Stimulated activated naive CD4-positive, alpha-beta T cell (primary cell): Measurements from ENCODE around the gene CDH13.
A peak's percentile ranks its signal among the peaks of the same experiment; 100 is the strongest.

Experiments used
- DNase-seq, 6 experiments: peaks; one replicate each; lab custom pipeline; 2025; lab: John Stamatoyannopoulos, UW

CDH13 gene

DNA sequence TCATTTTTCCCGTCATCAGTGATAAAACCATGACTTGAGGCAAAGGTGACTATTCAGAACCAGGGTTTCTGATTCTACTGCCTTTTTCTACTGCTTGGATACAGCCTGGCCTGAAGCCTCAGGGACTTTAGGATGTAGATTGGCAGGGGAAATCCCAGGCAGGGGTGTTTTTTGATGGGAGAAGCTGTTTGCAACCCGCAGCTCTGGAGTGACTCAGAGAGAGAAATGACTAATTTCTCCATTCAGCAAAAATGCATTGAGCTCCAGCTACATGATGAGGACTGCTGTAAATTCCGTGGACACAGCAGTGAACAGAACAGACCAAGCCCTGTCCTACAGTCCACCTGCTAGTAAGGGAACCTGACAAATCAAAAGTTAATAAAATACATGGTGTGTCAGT lies 560.6 kb downstream of the CDH13 start:
- no peak for DNase-seq

DNA sequence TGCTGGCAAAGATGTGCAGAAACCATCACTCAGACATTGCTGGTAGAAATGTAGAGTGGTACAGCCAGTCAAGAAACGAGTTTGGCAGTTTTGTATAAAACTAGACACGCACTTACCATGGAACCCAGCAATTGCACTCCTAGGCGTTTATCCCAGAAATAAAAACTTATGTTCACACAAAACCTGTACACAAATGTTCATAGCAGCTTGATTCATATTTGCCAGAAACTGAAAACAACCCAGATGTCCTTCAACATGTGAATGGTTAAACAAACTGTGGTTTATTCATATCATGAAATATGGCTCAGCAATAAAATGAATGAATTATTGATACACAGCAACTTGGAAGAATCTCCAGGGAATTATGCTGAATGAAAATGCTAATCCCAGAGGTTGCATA lies 570.0 kb downstream of the CDH13 start:
- DNase-seq, result no peak

DNA sequence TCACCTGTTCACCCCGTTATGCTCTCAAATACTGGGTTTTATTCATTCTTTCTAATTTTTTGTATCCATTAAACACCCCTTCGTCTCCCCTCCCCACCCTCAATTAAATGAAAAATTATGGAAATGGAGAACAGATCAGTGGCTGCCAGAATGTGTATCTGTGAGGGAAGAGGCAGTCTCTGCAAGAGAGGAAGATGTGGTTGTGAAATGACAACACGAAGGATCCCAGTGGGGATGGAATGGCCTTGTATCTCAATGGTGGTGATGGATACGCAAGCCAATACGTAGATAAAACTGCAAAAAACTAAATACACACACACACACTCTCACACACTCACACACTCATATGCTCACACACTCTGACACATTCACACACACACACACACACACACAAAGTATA lies 570.7 kb downstream of the CDH13 start:
- no peak for DNase-seq

DNA sequence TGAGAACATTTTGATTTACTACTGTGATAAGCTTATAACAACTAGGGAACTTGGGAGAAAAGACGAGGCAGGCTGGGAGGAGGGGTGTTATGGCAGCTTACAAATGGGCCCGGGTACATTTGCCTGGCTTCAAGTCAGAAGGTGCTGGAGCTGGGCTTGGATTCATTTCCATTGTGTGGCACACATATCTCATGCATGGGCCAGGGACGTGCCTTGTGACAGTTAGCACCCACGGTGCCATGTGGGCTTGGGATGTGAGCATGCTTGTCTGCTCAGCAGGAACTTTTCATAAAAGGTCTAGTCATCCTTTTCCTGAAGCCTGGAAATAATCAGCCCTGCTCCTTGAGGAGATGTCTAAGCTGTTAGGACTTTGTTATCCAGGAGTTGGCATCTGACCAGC lies 572.2 kb downstream of the CDH13 start:
- DNase-seq, result no peak

DNA sequence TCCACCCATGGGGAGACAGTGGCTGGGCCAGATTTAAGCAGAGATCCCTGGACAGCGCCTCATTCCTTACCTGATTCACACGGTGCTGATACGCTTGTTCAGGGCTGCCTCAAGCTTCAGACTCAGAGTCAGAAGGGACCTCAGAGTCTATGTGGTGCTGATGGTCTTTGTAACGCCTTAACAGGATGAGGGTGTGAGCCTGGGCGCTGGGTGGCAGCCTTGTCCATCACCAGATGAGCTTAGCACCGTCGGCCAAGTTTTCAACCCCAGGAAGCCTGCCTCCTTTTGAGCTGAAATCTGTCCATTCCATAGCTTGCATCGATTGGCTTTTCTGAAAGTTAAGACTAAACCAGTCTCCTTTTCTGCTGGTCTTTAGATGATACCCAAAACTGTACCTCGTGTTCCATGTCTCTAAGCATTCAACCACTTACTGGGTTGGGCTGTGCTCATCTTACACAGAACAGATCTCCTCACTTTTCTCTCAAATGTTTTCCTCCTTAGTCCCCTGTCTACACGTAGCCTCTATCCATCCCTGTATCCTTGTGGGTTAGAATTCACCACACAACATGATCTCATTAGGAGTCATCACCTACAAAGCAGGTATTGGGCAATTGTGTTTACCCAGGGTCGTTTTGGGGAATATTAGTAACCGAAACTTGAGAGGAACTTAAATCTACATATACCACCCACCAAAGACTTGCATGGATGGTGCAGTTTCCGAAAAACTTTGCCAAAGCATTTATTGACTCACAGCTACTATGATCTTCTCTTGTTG lies 573.4 kb downstream of the CDH13 start:
- DNase-seq, result no peak

DNA sequence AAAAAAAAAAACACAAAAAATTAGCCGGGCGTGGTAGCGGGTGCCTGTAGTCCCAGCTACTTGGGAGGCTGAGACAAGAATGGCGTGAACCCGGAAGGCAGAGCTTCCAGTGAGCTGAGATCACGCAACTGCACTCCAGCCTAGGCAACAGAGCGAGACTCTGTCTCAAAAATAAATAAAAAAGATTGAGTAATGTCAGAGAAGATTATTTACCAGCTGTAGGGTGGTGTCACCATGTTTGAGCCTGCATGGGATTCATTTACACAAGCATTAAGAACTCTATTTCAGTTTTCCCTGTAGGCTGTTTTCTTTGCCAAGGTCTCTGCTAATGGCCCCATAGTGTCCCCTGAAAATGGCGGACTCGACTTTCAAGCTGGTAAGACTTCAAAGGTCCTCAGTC lies 575.0 kb downstream of the CDH13 start:
- no peak for DNase-seq

DNA sequence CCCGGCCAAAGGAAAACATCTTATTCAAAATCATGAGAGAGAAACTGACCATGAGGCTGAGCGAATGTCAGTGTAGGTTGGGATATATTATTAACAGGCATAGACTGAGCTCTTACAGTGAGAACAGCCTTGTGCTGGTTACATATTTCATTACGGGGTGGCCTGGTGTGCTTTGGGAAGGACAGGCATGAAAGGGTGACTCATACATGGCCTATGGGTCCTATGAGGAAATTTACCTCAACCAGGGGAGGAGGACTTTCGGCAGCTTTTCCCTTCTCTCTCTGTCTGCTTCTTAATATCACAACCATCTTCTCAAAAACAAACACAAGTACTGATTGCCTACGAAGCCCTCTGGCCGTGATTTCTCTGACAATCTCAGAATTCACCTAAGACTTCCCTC lies 579.1 kb downstream of the CDH13 start:
- no peak for DNase-seq

DNA sequence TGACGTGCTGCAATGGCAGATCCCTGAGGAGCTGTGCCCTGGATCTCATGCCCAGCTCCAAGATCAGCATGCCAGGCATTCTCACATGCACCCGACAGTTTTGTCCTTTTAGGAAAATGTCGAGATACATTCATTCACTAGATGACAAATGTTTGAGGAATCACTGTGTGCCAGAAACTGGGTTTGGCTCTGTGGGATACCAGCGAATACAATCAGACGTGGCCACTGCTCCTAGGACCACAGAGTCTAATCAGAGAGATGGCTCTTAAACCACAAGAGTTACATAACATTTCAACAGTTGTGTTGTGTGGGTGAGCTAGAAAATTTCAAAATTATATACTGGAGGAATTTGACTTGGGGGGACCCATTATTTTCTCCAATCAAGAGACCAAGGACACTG lies 579.7 kb downstream of the CDH13 start:
- no peak for DNase-seq

DNA sequence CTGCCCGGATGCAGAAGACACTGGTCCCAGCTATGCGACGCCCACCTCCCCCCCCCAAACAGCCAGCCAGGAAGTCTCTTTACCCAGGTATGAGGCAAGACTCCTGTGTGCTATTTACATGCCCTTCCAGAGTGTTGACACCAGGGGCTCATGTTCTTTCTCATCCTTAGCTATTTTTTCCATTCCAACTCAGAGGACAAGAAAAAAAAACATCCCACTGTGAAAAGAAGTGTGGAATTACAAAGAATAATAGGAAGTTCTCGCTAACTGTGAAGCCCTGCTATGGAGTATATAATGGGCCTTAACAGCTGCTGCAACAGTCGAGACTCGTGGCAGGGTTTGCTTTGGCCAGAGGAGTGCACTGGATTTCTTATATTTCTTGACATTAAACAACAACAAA lies 584.9 kb downstream of the CDH13 start:
- DNase-seq, result no peak

DNA sequence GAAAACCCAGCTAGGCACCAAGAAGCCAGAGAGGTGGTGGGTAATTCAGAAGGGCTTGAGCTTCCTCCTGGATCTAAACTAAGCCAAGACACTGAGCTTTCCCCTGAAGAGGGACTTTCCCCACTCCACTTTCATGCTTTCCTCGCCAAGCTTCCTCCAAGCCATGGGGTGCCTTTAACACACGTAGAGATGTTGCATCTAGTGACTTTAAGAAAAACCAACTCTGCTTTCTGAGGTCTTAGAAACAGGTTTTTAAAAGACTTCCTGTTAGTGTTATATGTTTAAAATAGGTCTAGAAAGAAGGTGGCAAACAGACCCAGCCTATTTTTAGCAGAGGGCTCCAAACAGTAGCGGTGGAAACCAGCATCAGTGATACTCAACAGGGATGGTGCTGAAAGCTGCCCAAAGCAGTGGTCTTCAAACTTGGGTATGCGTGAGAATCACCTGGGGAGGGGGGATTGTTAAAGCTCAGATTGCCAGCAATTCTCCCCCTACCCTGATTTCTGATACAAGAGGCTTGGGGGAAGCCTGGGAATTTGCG lies 585.6 kb downstream of the CDH13 start:
- no peak for DNase-seq

DNA sequence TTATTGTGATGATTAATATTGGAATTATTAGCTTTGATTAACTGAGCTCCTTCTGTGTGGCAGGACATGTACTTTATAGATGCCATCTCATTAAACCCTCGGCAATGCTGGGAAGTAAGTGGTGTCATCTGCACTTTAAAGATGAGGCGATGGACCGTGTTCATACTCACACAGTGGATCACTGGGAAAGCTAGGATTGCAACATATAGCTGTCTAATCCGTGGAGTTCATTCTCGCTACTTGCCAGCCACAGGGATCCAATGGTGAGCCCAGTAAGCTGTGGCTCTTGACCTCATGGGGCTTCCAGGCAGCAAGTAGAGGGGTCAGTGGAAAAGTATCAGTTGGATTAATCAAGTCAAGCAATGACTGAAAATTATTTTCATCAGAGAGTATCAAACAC lies 587.9 kb downstream of the CDH13 start:
- DNase-seq, result no peak

DNA sequence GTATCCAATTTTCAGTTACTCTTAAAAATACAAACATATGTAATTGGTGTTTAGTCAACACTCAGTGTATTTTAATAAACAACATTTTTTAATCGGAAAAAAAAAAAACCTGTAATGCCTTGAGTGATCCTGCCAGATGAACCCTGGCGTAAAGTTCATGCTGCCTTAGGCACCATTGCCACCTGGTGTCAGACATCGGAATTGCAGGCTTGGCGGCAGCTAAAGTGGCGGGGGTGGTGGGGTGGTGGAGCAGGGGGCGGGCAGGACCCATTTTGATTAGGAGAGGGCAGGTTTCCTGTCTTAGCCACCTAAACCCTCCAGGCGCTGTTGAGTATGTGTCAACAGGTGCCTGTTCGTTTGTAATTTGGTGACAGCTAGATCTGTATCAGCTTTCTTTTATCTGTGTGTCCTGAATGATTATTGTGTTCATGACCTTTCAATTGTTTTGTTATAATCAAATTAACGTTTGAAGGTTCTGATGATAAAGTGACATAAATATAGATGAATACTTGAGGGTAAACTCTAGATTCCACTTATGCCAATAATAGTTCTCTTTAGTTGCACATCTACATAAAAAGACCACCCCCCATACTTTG lies 588.7 kb downstream of the CDH13 start:
- DNase-seq, result peak in 1 of 6 experiments; percentile 5

DNA sequence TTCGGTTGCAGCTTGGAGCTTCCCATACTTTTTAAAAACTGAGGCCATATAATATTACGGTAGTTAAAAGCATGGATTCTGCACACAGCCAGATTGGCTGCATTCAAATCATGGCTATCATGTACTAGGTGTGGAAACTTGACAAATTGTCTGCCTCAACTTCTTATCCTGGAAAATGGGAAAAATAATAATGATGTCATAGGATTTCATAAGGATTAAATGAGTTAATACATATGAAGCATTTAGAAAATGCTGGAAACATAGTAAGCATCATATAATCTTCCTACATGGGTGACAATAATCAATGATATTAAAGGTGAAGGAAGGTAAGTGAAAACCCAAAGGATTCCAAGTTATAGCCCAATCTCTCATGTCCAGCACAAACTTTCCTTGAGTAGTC lies 592.5 kb downstream of the CDH13 start:
- no peak for DNase-seq

DNA sequence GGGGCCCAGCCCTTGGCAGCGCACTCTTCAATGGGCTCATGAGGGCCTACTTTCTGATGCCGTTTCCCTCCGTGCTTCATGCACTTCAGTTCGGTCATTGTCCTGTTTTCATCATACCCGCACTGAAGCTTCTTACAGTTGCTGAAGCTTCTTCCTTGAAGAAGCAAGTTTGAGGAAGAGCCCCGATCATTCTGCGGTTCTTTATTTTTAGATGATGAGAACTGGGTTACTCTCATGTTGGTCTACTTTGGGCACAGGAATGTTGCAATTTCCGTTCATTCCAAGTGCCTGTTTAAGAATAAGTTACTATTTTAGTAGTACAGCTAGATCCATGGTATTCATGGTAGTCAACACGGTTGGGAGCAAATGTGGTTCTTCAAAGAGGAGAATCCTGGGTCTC lies 593.3 kb downstream of the CDH13 start:
- DNase-seq, result no peak

DNA sequence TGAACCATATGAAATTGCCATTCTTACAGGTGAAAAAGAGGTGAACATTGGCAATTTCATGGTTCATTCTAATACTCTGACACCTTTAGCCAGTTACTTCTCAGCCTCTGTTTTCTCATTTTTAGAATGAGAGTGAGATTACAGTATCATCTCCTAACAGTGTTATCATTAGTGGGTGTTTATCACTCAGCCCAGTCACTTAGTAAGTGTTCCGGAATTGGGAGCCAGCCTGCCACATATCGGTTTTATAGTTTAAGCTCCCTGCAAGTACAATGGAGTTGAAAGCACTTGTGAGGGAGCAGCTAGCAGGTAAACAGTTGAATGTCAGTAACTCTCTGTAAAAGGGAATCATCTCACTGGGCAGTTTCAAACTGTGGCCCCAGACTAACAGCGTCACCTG lies 597.9 kb downstream of the CDH13 start:
- DNase-seq, result no peak

DNA sequence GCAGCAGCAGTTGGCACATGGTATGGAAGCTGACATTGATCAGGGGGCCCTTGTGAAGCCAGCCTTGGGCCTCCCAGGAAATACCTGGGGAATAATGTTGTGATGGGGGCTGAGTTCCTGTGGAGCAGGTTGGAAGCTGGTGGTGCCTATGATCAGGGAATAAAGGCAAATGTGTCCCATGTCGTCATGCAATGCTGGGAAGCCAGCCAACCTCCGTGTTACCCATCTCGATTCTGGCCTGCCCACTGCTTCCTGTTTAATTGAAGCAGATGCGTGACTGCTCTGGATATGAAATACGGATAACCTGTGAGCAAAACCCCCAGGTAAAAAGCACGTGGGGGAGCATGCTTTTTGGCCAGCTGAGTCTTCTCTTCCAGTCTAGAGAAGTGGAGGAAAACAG lies 600.6 kb downstream of the CDH13 start:
- DNase-seq, result no peak

DNA sequence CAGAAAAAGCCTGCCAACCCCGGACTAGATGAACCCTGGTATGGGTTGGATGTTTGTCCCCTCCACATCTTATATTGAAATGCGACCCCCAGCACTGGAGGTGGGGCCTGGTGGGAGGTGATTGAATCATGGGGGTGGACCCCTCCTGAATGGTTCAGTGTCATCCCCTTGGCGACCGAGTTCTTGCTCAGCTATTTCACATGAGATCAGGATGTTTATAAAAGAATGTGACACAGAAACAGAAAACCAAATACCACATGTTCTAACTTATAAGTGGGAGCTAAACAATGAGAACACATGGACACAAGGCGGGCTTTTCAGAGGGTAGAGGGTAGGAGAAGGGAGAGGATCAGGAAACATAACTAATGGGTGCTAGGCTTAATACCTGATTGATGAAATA lies 605.0 kb downstream of the CDH13 start:
- DNase-seq, result no peak

DNA sequence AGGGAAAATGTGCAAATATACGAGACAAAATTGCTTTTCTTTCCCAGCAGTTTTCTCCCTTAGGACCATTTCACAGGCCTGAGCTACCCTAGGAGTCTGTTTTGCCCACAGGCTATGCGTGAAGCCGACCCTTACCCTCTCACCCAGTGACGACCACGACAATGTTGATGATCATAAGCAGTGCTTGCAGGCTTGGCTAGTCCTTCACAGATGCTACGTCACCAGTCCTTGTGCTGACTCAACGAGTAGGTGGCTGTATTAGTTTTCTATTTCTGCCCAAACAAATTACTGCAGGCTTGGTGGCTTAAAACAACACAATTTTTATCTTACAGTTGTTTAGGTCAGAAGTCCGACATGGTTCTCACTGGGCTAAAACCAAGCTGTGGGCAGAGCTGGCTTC lies 606.4 kb downstream of the CDH13 start:
- no peak for DNase-seq

DNA sequence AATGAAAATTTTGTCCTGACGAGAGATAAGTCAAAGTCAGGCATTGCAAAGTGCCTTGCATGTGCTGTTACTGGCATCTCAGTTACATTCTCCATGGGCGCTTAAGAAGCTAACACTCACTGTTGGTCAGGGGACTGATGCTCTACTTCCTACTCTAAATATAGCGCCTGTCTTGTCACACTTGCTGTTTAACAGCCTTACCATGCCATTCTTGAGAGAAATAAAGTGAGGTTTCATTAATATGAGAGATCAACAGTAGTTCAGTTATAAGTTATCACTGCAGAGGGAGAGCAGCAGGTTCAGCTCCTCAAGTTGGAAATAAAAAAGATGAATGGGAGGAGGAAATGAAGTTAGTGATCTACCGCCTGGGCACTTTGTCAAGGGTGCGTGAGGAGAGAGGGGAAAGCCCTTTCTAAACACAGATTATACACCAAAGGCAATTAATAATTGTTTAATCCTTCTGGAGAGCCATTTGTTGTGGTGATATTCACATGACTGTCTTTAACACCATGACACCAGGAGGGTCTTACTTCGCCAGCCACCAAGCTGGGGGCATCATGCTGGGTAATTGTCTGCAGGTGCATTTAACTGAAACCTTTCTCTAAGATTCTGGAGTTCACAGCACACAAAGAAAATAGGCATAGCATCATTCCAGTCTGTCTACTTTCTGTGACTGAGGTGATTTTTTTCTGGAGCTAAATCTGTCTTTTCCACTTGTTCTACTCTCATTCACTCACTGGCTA lies 612.4 kb downstream of the CDH13 start:
- DNase-seq, result no peak

DNA sequence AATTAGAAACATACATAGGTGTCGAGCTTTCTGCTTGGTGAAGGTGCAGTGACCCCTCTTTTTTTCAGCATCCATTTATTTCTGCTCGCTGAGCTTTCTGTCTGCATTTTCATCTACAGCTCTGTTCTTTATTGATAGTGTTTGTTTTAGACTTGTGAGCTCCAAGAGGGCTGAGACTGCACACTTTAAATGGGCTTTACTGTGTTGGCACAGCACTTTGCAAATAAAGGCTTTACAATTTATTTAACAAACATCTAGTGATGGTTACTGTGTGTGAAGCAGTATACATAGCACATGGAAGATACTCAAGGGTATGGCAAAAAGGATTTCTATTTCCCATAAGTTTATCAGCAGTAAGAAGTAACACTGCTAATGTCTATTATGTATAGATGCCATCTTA lies 617.3 kb downstream of the CDH13 start:
- no peak for DNase-seq

DNA sequence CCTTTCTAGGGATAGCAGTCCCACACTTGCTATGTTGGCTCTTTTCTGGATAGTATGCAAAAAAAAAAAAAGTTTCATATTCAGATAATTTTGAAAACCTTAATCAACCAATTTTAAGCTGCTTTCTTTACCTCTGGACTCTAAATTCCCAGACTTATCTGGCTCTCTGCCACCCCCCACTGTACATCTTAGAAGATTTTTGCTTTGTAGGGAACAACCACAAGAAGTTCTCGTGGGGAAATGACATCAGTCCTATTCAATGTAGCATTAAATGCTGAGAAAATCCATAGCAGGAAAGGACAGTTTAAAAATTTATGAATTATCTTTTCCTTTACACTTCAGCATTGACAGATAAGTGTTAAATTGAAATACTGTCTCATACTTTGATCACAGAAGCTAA lies 618.3 kb downstream of the CDH13 start:
- DNase-seq, result no peak

DNA sequence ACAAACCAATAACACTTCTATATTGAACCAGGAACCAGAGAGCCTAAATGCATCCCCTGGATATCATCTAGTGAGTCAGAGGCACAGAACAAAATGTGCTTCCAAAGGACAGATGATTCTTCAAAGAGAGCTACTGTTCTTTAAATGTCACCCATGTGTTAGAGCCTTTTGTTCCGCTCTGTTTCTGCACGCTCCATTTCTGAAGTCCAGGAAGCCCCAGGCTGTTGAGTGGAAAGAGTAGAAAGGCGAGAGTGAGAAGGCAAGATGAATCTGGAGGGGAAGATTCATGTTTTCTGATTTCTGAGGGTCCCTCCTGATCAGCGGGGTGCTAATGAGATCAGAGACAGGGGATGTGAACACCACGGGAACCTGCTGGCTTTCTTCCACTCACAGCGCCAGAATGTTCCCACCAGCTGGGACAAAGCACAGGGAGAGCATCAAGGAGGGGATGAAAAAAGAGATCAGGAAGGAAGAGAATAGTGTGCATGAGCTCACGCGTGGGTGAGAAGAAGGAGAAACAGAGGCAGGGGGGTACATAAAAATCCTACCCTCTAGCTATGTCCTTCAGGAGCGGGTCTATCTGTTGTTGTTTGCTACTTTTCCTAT lies 621.1 kb downstream of the CDH13 start:
- no peak for DNase-seq
